HEK293 (cell line): ENCODE measurements around the gene KIF14.

Experiments used
- BCL11A ChIP-seq: fragments of 450-650 bp; formaldehyde crosslinking; IDR thresholded peaks from 2 replicates; pipeline ENCODE4 v1.5.1; 2016; ENCODE audit warnings: low read depth, missing biosample characterization, missing genetic modification characterization
- CTCF ChIP-seq: fragments of 450-650 bp; formaldehyde crosslinking; IDR thresholded peaks from 2 replicates; pipeline ENCODE4 v1.5.1; 2016; ENCODE audit warnings: missing biosample characterization, missing genetic modification characterization
- ELK4 ChIP-seq: IDR thresholded peaks from 2 replicates; pipeline ENCODE4 v1.6.1; 2011; ENCODE audit warnings: mild to moderate bottlenecking, low read depth, low read length, borderline replicate concordance
- KLF10 ChIP-seq: fragments of 450-650 bp; IDR thresholded peaks from 2 replicates; pipeline ENCODE4 v1.5.1; 2018; ENCODE audit warnings: missing biosample characterization, mild to moderate bottlenecking, missing genetic modification characterization
- SP2 ChIP-seq: fragments of 450-650 bp; formaldehyde crosslinking; IDR thresholded peaks from 2 replicates; pipeline ENCODE4 v1.5.1; 2016; ENCODE audit warnings: missing biosample characterization, missing genetic modification characterization
- TRIM28 ChIP-seq: IDR thresholded peaks from 2 replicates; pipeline ENCODE4 v1.6.1; 2011; ENCODE audit warnings: low read length, control low read depth, borderline replicate concordance
- ZBTB20 ChIP-seq: fragments of 450-650 bp; formaldehyde crosslinking; IDR thresholded peaks from 2 replicates; pipeline ENCODE4 v1.5.1; 2016; ENCODE audit warnings: missing biosample characterization, missing genetic modification characterization
- ZFP3 ChIP-seq: fragments of 450-650 bp; formaldehyde crosslinking; IDR thresholded peaks from 2 replicates; pipeline ENCODE4 v1.5.1; 2016; ENCODE audit warnings: low read depth, missing biosample characterization, missing genetic modification characterization
- ZNF341 ChIP-seq: fragments of 450-650 bp; formaldehyde crosslinking; IDR thresholded peaks from 2 replicates; pipeline ENCODE4; 2016; ENCODE audit warnings: low read depth, missing biosample characterization, missing genetic modification characterization
- ZNF513 ChIP-seq: fragments of 450-650 bp; IDR thresholded peaks from 2 replicates; pipeline ENCODE4 v1.5.1; 2018; ENCODE audit warnings: missing biosample characterization, missing genetic modification characterization
- ZNF561 ChIP-seq: fragments of 450-650 bp; IDR thresholded peaks from 2 replicates; pipeline ENCODE4 v1.5.1; 2018; ENCODE audit warnings: missing biosample characterization, missing genetic modification characterization, borderline replicate concordance
- ZNF639 ChIP-seq: fragments of 450-650 bp; formaldehyde crosslinking; IDR thresholded peaks from 2 replicates; pipeline ENCODE4 v1.5.1; 2016; ENCODE audit warnings: missing biosample characterization, missing genetic modification characterization

GRCh38 chr1:200640963-200641401 lies 20.4 kb upstream of the KIF14 start:
- TF ChIP-seq ZFP3 (tag by site-specific recombination) (no peak), ELK4 (no peak), CTCF (tag by site-specific recombination) (no peak), ZNF513 (no peak), ZNF639 (tag by site-specific recombination) (no peak), KLF10 (tag by site-specific recombination) (no peak), ZNF341 (tag by site-specific recombination) (no peak), ZBTB20 (no peak), SP2 (tag by site-specific recombination) (no peak), TRIM28 (no peak), ZNF561 (tag by site-specific recombination) (no peak), BCL11A (tag by site-specific recombination) (no peak)
